HG03571 (cell line): Measurements from ENCODE around the gene BCKDHB.

Experiments used
- ATAC-seq: cut with Tn5 transposase; IDR thresholded peaks from one replicate; pipeline ENCODE4 v1.9.1; 2021; ENCODE audit not compliant: unreplicated experiment

BCKDHB gene

DNA sequence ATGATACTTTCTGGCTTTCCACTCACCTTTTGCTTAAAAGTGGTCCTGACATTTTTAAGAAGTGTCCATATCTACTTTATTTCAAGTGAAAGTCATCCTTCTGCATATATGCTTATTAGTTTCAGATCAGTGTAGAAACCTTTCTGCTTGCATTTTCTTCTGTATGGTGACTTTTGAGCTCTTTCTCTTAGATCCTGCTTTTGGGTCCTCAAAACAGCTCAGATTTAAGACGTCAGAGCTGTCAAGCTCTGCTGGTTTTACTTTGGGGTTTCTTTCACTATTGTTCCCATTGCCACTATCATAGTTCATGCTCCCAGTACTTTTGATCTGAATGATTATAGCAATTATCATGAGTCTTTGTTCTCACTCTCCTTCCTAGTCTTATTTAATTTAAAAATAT, 41.7 kb downstream of the BCKDHB start:
- no peak for ATAC-seq

DNA sequence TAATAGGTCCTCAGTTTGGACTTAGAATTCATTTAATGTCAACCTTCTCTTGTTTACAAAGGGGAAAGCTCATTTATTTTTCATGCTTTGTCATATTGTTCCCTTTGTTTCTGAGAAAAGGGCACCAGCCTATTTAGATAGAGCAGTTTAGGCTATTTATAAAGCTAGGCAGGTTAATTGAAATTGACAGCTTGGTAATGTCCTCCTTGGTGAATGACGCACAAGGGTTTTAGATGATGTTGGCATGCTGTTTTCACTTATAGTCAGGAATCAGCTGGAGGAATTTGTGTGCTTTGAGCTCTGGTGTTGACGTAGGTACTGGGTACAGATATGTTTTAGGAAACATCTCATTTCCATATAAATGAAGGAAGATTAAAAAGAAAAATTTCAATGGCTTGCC, 45.2 kb downstream of the BCKDHB start:
- ATAC-seq, result no peak

DNA sequence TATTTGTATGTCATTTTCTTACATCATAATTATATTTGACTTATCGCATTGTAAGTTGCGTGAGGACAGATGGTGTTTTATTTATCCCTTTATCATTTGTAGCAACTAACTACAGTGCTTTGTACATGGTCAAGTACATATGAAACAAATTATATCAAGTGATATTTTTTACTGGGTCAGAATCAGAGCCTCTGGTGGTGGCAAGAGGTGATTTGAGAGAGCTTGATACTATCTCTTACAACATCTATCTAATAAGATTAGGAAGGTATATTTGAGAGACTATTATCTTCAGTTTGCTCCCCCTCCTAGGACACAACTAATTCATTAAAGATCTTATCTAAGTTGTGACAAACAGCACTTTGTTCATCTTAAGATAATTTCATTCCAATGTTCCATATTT, 47.7 kb downstream of the BCKDHB start:
- no peak for ATAC-seq

DNA sequence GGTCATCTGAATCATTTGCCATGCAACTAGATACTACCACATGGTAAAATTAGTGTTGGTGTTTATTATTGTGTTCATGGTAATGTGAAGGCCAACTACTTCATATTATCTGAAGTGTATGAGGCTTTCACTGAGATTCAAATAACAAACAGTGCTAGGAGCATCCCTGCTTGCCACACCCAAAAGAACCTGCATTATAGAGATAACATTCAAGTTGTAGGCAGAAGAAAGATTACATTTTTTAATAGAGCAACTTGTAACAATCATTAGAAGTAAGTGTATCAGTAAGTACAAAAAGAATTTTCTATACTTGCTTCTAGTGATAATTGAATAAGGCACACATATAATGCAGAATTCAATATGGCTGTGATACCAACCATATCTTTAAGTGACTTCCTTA, 49.8 kb downstream of the BCKDHB start:
- no peak for ATAC-seq

DNA sequence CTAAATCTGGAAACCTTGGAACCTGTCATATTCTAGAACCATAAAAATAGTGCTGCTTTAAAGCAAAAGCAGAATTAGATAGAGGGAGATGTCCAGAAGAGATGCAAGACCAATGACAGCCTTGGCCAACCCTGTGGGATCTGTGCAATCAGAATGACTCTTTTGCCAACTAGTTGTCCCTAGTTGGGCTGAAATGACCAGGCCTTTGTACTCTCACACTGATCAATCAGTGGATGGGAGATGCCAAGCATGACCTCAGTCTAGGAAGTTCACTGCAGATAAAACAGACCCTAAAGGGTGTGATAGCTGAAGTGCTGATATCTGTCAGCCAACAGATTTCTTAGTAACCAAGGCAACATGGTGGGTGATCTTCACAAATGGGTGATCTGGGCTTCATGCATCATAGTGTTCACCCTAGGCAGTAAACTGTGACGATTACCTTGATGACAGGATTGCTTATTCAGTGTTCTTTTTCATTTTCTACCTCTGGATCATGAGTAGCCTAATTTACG, 52.1 kb downstream of the BCKDHB start:
- ATAC-seq, result no peak

DNA sequence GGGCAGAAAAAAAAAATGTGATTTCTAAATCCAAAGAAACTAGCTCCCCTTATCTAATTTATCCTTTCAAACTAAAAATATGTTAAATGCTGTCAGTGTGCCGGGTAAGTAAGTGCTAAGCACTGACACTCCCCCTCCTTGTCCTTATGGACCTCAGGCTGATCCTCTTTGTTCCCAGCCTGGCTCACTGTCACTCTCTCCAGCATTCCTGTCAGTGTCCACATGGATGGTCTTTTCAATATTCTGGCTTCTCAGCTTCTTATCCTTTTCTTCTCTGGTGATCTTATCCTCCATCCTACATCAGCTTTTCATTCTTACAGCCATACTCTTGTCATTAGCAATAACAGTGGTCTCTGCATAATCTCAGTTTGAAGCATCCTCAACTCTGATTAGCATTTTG, 55.0 kb downstream of the BCKDHB start:
- no peak for ATAC-seq

DNA sequence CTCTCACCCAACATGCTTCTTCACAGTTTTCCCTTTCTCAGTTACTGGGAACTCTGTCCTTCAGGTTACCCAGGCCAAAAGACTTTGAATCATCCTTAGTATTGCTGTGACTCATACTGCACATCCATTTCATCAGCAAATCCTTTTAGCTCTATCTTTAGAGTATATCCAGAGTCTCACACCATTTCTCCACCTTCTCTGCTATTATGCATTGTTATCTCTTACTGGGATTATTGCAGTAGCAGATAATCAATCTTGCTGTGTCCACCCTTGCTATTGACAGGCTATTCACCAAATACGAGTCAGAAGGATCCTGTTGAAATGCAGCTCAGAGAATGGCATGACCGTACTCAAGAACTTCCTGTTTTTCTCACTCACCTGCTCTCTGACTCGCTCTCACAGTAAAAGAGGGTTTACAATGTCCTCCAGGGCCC, 57.3 kb downstream of the BCKDHB start:
- ATAC-seq, result peak; percentile 67

DNA sequence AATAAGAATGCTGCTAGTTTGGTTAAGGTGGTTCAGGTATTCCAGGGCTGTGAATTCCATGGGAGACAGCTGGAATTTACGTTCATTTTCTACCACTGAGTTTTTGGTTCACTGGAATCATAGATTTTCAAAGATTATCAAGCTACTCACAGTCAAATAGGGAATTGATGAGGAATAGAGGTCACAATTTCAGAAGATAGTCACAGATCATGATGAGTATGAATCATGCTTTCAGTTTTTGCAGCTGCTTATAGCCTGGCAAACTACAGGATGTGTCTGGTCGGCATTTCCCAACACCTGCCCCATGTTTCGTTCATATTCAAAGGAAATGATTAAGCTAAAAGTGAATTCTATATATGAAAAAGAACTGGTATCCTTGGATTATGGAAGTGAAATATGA, 58.7 kb downstream of the BCKDHB start:
- peak; percentile 87 for ATAC-seq

DNA sequence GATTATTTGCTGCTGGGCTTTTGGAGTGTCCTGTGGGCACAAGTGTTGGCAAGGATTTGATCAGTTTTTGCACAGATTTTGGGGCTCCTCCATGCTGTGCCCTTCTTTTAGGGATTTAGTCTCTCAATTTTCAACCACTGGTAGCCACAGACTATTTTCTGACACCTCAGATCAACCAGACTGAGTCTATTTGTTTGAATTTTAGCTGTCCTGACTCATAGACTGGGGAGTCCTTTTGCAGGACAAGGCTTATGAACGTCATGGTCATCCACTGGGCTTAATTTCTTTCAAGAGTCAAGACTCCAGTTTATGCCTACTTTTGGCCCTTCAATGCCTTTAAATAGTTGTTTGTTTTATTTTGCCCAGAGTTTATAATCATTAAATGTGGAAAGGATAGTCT, 59.3 kb downstream of the BCKDHB start:
- ATAC-seq, result no peak

DNA sequence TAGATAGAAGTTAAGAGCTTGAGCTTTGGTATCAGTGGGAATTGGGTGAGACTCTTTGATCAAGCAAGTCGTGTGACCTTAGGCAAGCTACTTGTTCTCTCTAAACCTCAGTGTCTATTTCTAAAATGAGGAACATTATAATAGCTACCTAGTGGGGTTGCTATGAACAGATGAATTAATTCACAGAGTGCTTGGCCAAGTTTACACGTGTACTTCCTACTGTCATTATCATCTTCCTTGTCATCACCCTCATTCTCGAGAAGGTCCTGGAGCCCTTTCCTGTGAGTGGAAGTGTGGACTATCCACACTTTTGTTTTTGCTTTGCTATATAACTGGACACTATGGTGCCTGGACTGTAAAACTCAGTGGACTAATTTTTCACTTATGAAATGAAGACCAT, 64.0 kb downstream of the BCKDHB start:
- no peak for ATAC-seq

DNA sequence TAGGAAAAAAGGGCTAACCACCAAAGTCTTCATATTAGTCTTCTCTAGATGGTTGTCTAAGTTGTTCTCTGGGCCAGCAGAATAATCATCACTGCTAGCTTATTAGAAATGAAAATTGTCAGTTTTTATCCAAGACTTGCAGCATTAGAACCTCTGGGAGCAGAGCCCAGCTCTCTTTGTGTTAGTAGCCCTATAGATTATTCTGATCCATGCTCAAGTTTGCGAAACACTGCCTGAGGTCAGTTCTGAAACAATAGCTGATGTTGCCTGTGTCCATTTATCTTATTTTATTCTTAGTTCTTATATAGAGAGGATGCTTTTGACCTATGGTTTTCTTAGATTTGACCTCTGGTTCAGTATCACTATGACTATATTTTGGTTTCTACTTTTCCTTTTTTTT, 66.9 kb downstream of the BCKDHB start:
- ATAC-seq, result no peak

DNA sequence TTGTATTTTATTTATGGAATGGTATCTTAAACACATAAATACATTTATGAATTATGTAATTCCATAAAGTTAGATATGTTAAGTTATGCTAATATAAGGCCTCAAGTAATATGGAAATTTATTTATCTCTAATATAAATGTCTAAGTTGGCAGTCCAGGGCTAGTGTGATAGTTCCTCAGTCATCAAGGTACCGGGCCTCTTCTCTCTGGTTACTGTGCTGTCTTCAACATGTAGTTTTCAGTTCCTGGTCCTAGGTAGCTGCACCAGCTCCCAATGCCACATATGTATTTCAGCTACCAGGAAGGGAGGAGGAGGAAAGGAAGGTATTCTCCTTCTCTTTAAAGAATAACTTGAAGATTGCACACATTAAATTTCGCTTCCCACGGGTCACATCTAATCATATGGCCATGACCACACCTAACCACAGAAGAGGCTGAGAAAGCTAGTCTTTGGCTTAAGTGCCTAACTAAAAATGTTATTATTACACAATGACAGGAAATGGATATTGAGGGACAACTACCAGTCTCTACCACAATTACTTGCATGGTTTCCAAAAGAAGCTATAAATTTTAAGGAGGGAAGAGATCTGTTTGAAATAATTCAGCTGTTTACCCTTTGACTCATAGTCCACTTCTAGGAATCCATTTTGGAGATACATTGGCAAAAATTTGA, 68.6 kb downstream of the BCKDHB start:
- no peak for ATAC-seq

DNA sequence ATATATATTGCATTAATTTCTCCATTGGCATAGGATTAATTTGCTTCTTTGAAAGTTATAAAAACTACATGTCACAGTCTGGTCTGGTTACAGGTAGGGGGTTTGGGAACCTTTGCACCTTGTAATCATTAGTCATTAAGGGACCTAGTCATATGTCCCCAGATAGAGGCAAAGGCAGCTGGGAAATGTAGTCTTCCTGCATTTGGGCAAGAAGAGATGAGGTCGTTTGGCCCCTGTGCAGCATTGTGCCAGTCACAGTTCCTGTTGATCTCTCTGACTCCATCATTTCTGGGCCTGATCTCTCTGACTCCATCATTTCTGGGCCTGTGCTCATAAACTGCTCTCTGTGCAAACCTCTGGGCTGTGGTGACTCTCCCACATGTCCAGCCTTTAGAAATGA, 73.2 kb downstream of the BCKDHB start:
- ATAC-seq, result no peak

DNA sequence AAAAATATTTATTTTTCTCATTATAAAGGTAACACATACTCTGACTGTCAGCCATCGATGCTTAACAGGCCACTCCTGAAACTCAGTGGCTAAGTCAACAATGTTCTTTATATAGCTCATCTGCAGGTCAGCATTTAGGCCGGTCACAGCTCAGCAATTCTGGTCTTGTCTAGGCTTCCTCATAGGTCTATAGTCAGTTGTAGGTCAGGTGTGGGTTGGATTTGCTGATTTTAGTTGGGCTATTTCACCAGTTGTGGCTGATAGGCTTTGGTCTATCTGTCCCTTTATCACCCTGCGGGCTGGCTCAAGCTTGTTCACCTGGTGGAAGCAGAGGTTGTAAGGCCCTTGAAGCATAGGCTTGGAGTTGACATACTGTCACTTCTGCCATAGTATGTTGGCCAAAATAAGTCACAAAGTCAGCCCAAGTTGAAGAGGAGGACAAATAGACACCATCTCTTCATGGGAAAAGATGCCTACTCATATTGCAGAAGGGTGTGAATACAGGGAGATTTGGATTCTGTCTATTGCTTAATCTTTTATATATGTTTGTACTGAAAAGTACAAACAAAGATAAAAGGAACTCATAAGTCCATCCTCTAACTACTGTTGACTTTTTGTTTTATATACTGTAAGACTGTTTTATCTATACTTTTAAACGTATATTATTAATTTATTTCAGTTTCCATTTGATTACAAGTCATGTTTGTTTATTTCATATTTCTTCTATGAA, 75.0 kb downstream of the BCKDHB start:
- no peak for ATAC-seq

DNA sequence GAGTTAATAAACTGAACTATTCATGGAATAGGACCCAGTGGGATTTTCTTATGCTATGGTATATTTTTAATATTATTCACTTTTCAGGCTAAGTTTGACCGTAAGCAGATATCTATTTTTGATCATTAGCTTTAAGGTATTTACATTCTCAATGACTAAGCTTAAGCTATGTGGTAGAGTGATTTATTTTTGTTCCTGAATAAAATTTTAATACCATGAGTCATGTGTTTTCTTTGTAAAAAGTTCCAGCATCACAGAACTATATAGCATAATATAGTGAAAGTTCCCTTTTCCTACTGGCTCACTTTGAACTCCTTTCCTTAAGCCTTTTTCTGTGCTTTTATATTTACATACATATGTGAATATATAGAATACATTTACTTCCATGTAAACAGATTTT, 75.8 kb downstream of the BCKDHB start:
- no peak for ATAC-seq

DNA sequence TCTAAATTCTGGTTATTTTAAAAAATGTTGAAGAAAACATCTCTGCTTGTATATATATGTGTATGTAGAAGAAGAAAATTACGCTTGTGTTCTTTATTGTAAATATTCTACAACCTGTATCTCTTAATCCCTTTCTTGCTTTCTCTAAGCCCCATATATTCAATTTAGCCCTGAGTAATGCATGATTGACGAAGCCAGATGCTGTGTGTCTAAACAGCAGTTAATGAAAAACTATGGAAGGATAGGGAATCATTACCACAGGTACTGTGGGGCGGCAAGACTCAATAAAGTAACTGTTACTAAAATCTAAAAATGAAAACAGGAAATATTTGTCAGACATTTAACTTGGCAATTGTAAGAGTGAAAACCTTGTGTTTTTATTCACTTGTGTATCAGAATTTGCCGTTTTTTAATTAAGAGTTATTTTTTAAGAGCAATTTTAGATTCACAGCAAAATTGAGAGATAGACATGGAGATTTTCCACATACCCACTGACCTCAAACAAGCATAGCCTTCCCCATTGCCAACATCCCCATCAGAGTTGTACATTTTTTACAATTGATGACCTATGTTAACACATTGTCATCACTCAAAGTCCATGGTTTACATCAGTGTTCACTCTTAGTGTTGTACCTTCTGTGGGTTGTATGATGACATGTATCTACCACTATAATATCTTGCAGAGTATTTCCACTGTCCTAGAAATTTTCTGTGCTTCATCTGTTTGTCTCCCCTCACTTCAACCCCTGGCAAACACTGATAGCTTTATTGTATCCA, 76.7 kb downstream of the BCKDHB start:
- no peak for ATAC-seq

DNA sequence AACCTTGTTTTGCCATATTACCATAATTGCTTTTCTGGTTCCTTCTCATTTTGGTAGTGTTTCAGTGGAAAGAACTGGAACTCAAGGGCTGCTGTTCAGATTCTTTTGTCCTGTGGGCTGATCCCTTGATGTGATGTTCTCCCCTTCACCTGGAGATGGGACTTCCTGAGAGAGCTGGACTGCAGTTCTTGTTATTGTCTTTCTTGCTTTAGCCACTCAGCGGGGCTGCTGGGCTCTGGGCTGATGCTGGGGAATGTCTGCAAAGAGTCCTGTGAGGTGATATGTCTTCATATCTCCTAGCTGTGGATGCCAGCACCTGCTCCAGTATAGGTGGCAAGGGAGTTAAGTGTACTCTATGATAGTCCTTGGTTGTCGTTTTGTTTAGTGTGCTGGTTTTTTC, 79.0 kb downstream of the BCKDHB start:
- ATAC-seq, result no peak

DNA sequence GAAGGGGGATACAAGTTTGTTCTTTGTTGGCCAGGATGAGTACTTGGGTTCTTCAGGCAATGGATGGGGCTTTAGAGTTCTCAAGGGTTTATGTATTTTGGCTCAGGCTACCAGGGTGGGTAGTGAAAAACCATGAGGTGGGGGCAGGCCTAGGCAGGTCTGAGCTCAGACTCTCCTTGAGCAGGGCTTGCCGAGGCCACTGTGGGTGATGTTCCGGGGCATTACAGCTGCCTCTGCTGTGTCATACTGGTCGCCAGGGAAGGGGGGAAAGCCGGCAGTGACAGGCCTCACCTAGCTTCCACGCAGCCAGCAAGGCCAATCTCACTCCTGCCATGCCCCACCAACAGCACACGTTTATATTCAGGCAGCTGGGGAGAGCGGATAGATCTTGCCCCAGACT, 79.6 kb downstream of the BCKDHB start:
- no peak for ATAC-seq

DNA sequence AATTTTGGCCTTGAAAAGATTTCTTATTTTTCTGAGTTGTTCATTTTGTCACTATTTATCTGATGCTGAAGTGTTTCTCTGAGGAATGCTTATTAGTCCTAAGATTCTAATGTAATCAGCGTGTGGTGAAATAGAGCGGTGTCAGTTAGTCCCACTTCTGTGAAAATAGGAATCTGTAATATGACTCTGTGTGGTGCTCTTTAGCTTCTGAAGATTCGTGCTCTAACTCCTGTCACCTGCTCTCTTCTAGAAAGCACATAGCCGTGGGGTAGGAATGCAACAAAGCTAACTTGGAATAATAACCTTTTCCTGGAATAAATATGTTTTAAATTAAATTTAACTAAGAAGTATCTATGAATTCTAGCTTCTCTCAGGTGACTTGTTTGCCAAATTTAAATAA, 90.4 kb downstream of the BCKDHB start:
- ATAC-seq, result no peak

DNA sequence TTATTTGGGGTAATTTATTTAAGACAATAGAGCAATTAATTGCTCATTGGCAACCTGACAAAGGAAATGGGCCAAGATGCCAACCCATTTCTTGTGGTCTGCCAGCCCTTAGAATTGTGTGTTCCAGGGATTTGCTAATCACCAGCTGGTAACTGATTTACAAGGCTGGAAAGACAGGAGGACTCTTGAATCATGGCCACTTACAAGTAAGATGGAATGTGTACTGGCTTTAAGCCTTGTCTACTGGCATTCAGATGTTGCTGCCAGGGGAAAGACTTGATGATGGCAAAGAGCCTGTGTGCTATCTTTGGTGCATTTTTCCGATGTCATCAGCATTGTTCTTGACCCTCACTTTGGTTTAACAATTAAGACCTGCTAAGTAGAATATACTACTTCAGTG, 91.0 kb downstream of the BCKDHB start:
- ATAC-seq, result no peak

DNA sequence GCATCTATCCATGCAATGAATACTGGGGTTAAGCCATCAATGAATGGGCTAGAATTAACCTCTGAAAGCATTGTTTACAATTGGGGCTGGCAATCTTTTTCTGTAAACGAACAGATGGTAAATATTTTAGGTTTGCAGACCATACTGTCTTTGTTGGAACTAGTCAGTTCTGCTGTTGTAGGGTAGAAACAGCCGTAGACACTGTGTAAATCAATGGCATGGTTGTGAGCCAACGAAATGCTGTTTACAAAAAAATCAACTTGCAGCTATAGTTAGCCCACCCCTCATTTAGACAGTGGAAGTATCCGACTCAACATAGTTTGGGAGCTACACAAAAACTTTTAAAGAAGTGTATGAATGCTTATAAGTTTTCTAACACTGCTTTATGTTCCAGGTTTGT, 91.5 kb downstream of the BCKDHB start:
- ATAC-seq, result no peak

DNA sequence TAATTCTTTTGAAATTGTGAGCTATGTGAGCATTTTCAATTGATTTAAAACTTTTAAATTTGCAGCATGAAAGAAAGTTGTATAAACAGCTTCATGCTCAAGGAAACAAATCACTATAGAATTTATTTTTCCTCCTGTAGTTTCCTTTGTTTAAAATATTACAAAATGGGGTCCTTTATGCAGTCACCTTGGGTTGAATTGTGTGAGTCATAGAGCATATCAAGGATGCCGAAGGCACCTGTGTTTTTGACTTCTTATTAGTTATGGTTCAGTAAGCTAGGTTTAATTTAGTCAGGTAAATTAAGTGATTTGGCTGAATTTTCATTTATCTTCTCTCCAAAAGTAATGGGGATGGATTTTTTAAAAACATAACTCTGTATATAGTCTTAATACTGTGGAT, 96.8 kb downstream of the BCKDHB start:
- ATAC-seq, result no peak
